GM21717 (cell line): ENCODE data around the gene BID.

ENCODE experiments used
- ATAC-seq: cut with Tn5 transposase; IDR thresholded peaks from one replicate; pipeline ENCODE4 v1.9.1; 2021; ENCODE audit warnings: mild to moderate bottlenecking, moderate library complexity; ENCODE audit not compliant: unreplicated experiment

Gene BID

GRCh38 chr22:17739196-17739975 lies 34.9 kb downstream of the BID start:
- no peak for ATAC-seq

GRCh38 chr22:17738386-17739128 lies 35.7 kb downstream of the BID start:
- no peak for ATAC-seq

GRCh38 chr22:17734187-17734586 lies 40.1 kb downstream of the BID start:
- no peak for ATAC-seq

- ATAC-seq = no peak
Observed at GRCh38 chr22:17733466-17733865, 40.8 kb downstream of the BID start.

GRCh38 chr22:17732251-17732854 lies 41.9 kb downstream of the BID start:
- no peak for ATAC-seq

GRCh38 chr22:17729561-17729960 lies 44.7 kb downstream of the BID start:
- ATAC-seq = no peak

GRCh38 chr22:17728786-17729185 lies 45.5 kb downstream of the BID start:
- ATAC-seq = no peak

- ATAC-seq = no peak
Observed at GRCh38 chr22:17726928-17727897, 47.1 kb downstream of the BID start.

GRCh38 chr22:17726006-17726927 lies 48.0 kb downstream of the BID start:
- no peak for ATAC-seq

GRCh38 chr22:17725500-17725796 lies 48.8 kb downstream of the BID start:
- no peak for ATAC-seq

GRCh38 chr22:17724678-17725499 lies 49.4 kb downstream of the BID start:
- ATAC-seq = no peak

GRCh38 chr22:17724241-17724640 lies 50.0 kb downstream of the BID start:
- no peak for ATAC-seq

- no peak for ATAC-seq
Observed at GRCh38 chr22:17719911-17720310, 54.4 kb downstream of the BID start.

- no peak for ATAC-seq
Observed at GRCh38 chr22:17717708-17718107, 56.6 kb downstream of the BID start.

- ATAC-seq = no peak
Observed at GRCh38 chr22:17716529-17716928, 57.7 kb downstream of the BID start.

GRCh38 chr22:17712441-17712840 lies 61.8 kb downstream of the BID start:
- ATAC-seq = no peak

GRCh38 chr22:17710023-17710422 lies 64.2 kb downstream of the BID start:
- ATAC-seq = no peak

GRCh38 chr22:17707526-17707925 lies 66.7 kb downstream of the BID start:
- ATAC-seq = no peak

GRCh38 chr22:17706947-17707346 lies 67.3 kb downstream of the BID start:
- no peak for ATAC-seq
